ENCODE results near the gene DIAPH2.

DIAPH2 gene

GRCh38 chrX:97563531-97564133 lies 879.0 kb downstream of the DIAPH2 start:
- no peaks in the 10 kb centered on the region for H3K27me3 ChIP-seq
- peak overlapping the region; percentile 22 to 37 for H3K27ac ChIP-seq
- intact Hi-C loops (cut with DNase I; ENCODE audit: low total_unique reads), result no loop called here
- H3K36me3 ChIP-seq, result no peaks in the 10 kb centered on the region
- DNase-seq, result peak in 1 of 2 donors; percentile 20
- H3K4me3 ChIP-seq, result peak overlapping the region; percentile 23 to 29
- TF ChIP-seq CTCF (IDR thresholded peaks at IDR 0.05), result no peak
- no peaks in the 10 kb centered on the region for H3K9me3 ChIP-seq
- peaks cover 0 to 6% (median 0%) of the 10 kb centered on the region in 4 donors for H3K4me1 ChIP-seq

GRCh38 chrX:97564496-97564895 lies 879.9 kb downstream of the DIAPH2 start:
- intact Hi-C loops (cut with DNase I; ENCODE audit: low total_unique reads), result no loop called here
- Histone ChIP-seq H3K4me1 (peaks cover 0 to 6% (median 0%) of the 10 kb centered on the region in 4 donors), H3K4me3 (no peak overlapping the region), H3K9me3 (no peaks in the 10 kb centered on the region), H3K27me3 (no peaks in the 10 kb centered on the region), H3K27ac (no peak overlapping the region), H3K36me3 (no peaks in the 10 kb centered on the region)
- TF ChIP-seq CTCF (IDR thresholded peaks at IDR 0.05), result no peak
- DNase-seq, result no peak

GRCh38 chrX:97587171-97587570 lies 902.5 kb downstream of the DIAPH2 start:
- Histone ChIP-seq H3K27ac (no peak overlapping the region), H3K27me3 (no peaks in the 10 kb centered on the region), H3K4me3 (no peak overlapping the region), H3K9me3 (no peaks in the 10 kb centered on the region), H3K36me3 (no peaks in the 10 kb centered on the region), H3K4me1 (no peaks in the 10 kb centered on the region)
- intact Hi-C loops (cut with DNase I; ENCODE audit: low total_unique reads), result no loop called here
- DNase-seq, result no peak
- TF ChIP-seq CTCF (IDR thresholded peaks at IDR 0.05), result no peak

- TF ChIP-seq CTCF (IDR thresholded peaks at IDR 0.05), result no peak
- intact Hi-C loops (cut with DNase I; ENCODE audit: low total_unique reads), result no loop called here
- Histone ChIP-seq H3K27me3 (no peaks in the 10 kb centered on the region), H3K9me3 (no peaks in the 10 kb centered on the region), H3K27ac (no peak overlapping the region), H3K4me3 (no peak overlapping the region), H3K36me3 (no peaks in the 10 kb centered on the region), H3K4me1 (no peaks in the 10 kb centered on the region)
- DNase-seq, result no peak
Observed at GRCh38 chrX:97594646-97595224, 910.1 kb downstream of the DIAPH2 start.

- no peaks in the 10 kb centered on the region for H3K36me3 ChIP-seq
- intact Hi-C loops (cut with DNase I; ENCODE audit: low total_unique reads), result no loop called here
- no peak for TF ChIP-seq CTCF (IDR thresholded peaks at IDR 0.05)
- no peaks in the 10 kb centered on the region for H3K9me3 ChIP-seq
- H3K4me3 ChIP-seq, result no peak overlapping the region
- H3K27ac ChIP-seq, result no peak overlapping the region
- no peak for DNase-seq
- H3K4me1 ChIP-seq, result no peaks in the 10 kb centered on the region
- H3K27me3 ChIP-seq, result no peaks in the 10 kb centered on the region
Observed at GRCh38 chrX:97597954-97598353, 913.3 kb downstream of the DIAPH2 start.
